AG08395 (cell line): Measurements from ENCODE around the gene SHLD2.
A peak's percentile ranks its signal among the peaks of the same experiment; 100 is the strongest.
"Not testable (repeated sequence)": the region's sequence is repeated elsewhere in the genome, so short reads cannot be mapped to it uniquely, and the experiment has no call there.

Experiments
- DNase-seq: peaks from one replicate; pipeline ENCODE4 v3.0.0; 2012; ENCODE audit warnings: mixed read lengths, low spot score

Gene SHLD2, protein sequence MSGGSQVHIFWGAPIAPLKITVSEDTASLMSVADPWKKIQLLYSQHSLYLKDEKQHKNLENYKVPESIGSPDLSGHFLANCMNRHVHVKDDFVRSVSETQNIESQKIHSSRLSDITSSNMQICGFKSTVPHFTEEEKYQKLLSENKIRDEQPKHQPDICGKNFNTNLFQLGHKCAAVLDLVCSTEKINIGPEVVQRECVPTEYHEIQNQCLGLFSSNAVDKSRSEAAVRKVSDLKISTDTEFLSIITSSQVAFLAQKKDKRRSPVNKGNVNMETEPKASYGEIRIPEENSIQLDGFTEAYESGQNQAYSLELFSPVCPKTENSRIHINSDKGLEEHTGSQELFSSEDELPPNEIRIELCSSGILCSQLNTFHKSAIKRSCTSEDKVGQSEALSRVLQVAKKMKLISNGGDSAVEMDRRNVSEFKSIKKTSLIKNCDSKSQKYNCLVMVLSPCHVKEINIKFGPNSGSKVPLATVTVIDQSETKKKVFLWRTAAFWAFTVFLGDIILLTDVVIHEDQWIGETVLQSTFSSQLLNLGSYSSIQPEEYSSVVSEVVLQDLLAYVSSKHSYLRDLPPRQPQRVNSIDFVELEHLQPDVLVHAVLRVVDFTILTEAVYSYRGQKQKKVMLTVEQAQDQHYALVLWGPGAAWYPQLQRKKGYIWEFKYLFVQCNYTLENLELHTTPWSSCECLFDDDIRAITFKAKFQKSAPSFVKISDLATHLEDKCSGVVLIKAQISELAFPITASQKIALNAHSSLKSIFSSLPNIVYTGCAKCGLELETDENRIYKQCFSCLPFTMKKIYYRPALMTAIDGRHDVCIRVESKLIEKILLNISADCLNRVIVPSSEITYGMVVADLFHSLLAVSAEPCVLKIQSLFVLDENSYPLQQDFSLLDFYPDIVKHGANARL

GRCh38 chr10:87094373-87095235 lies at the start of gene SHLD2, which contains the start of gene GLUD1:
TSS of gene SHLD2 (plus strand) at chr10:87095206. CDS start at chr10:87151355, 56,149 bp downstream.
TSS of gene GLUD1 (minus strand) at chr10:87094843. CDS start at chr10:87094769, 74 bp downstream.
- peak; percentile 94 for DNase-seq

- DNase-seq: no peak
Observed at GRCh38 chr10:87045434-87045938, 49.5 kb upstream of the SHLD2 start.

- DNase-seq: no peak
Observed at GRCh38 chr10:87053111-87053510, 41.9 kb upstream of the SHLD2 start.

DNA sequence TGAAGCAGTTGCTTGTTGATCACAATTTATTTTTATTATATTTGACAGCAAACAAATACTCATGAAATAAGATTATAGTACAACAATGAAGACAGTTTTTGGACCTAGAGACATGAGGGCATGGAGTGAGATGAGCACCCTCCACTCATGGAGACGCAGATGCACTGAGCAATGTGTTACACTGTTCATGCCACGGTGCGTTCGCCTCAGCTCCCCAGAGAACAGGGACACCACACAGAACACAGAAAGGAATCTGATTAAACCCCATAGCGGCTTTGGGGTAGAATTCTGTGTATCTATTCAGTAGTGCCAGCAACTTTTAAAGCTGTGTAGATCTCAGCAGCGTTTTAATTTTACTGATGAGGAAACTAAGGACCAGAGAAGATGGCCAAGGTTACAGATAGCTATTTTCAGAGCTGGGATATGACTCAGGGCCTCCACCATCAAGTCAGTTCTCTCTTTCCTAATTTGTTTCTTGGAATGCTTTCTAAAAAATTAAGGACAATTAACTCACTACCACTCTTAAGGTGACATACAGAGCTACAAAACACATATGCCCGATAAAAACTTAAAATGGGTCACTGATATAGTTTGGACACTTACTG lies 41.3 kb upstream of the SHLD2 start:
- no peak for DNase-seq

GRCh38 chr10:87054373-87055295 lies 40.4 kb upstream of the SHLD2 start:
- peak; percentile 56 for DNase-seq

DNA sequence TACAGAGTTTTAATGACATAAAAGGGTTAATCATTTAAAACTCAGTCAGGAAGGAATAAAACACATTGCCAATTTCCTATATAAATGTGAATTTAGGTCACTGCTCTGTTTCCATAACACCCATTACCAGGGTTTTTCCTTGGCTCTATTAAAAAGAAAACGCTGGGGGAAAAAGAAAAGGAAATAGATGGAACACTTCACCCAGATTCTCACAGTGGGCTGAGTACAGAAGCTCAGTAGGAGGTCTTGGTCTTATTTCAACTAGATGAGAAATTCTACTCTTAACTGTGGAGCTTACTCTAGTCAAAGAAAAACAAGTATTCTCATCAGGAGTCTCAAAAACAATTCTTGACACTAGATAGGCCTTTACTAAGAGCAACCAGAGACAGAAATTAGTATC lies 36.8 kb upstream of the SHLD2 start:
- no peak for DNase-seq

GRCh38 chr10:87059401-87059800 lies 35.6 kb upstream of the SHLD2 start:
- no peak for DNase-seq

GRCh38 chr10:87060280-87060928 lies 34.6 kb upstream of the SHLD2 start:
- DNase-seq: no peak

GRCh38 chr10:87064651-87065050 lies 30.4 kb upstream of the SHLD2 start:
- no peak for DNase-seq

GRCh38 chr10:87066178-87066577 lies 28.8 kb upstream of the SHLD2 start:
- no peak for DNase-seq

DNA sequence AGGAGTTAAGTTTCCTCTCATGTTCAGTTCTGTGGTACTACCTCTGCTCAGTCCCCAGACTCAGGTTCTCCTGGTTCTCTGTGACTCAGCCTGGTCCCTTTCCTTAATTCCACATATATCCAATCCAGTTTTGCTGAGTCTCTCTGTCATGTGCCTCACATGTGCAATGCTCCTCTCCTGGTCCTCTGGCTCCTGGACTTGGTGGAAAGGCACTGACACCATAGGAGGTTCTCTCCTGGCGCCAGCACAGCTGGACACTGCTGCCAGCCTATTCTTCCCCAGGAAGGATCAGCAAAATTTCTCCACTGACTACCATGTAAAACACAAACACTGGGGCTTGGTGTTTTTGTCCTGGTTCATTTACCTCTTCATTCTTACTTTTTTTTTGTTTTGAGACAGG lies 28.1 kb upstream of the SHLD2 start:
- no peak for DNase-seq

GRCh38 chr10:87068281-87068680 lies 26.7 kb upstream of the SHLD2 start:
- DNase-seq: no peak

DNA sequence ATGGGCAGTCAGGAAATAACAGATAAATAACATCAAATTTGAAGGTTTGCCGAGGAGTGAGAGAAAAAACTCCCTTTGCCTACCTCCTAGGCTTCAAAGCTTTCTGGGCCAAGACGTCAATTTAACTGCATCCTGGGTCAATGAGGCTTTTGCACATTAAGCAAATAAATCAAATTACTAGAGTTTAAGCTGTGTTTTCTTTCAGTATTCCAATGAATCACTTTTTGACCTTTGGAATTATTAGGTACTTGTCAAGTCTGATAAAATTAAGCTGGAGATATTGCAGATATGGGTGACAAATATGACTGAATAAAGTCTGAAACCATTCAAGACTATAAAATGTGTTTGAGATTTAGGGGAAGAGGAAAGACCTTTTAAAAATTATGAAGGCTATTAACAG lies 22.6 kb upstream of the SHLD2 start:
- no peak for DNase-seq

DNA sequence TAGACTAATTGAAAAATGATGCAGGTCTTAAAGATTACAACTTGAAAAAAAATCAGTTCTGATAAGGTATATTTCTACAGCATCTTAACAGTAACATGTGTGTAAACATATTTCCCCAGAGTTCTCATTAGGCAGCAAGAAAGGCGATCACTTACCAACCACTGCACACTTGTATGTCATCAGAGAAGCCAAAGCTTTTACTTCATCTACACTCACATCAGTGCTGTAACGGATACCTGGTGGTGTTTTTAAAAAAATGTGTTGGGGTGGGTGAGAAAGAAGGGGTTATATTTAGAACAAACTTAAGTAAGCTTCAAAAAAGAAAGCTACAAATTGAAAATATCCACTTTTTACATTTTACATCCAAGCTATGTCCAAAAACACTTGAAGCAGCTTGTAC lies 18.6 kb upstream of the SHLD2 start:
- not testable (repeated sequence) for DNase-seq

- no peak for DNase-seq
Observed at GRCh38 chr10:87079106-87079836, 15.7 kb upstream of the SHLD2 start.

DNA sequence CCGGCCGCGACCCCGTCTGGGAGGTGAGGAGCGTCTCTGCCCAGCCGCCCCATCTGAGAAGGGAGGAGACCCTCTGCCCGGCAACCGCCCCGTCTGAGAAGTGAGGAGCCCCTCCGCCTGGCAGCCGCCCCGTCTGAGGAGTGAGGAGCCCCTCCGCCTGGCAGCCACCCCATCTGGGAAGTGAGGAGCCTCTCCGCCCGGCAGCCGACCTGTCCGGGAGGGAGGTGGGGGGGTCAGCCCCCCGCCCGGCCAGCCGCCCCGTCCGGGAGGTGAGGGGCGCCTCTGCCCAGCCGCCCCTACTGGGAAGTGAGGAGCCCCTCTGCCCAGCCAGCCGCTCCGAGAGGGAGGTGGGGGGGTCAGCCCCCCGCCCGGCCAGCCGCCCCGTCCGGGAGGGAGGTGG lies 14.4 kb upstream of the SHLD2 start:
- DNase-seq: not testable (repeated sequence)

DNA sequence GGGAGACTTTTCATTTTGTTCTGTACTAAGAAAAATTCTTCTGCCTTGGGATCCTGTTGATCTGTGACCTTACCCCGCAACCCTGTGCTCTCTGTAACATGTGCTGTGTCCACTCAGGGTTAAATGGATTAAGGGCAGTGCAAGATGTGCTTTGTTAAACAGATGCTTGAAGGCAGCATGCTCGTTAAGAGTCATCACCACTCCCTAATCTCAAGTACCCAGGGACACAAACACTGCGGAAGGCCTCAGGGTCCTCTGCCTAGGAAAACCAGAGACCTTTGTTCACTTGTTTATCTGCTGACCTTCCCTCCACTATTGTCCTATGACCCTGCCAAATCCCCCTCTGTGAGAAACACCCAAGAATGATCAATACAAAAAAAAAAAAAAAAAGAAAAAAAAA lies 13.4 kb upstream of the SHLD2 start:
- DNase-seq: not testable (repeated sequence)

DNA sequence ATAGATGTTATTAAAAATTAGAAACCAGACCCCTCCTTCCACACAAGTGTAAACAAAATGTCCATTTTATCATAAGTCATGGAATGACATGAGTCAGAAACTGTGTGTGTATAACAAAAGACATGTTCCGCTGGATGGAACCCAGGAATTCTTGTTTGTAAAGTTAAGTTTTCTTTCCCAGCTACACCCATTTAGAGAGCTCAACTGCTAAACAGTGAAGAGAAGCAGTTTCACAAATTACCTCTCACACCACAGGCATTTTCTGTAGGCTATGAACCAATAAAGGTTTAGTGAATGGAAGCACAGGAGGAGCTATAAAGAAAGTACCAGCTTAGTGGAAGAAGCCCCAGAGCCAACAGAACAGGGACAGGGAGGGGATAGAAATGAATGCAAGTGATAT lies 12.8 kb upstream of the SHLD2 start:
- DNase-seq: peak; percentile 18
